H1 (cell line): ENCODE measurements around the gene PRRC2C. TPM values are rescaled to one million over a fixed set of nuclear protein-coding genes. Genes with fewer than 3 reads are reported as not detected.

Source experiments
- CTCF ChIA-PET: fragments of 300-600 bp; sonication (Branson Sonifier 250); formaldehyde crosslinking; loops from one replicate; lab custom pipeline; 2021; ENCODE audit not compliant: partially characterized antibody; lab: Charles Lee
- POLR2A ChIA-PET: fragments of 300-600 bp; sonication (Branson Sonifier 250); formaldehyde crosslinking; loops from one replicate; lab custom pipeline; 2021; ENCODE audit warnings: inconsistent platforms; ENCODE audit not compliant: partially characterized antibody; lab: Charles Lee
- DNase-seq, 2 experiments: peaks; one replicate each; pipeline versions ENCODE4 v3.0.0 to v3.0.0-alpha.2; 2010 to 2022; ENCODE audit warnings: low spot score in 2 of 2, low read depth in 1 of 2, mixed read lengths in 1 of 2
- FAIRE-seq: peaks from 2 replicates; lab custom pipeline; 2011; peaks lifted over from hg19 to GRCh38; lab: Jason Lieb, UNC
- H2AFZ ChIP-seq: 2 replicates; pipeline ENCODE4 v1.8.1; 2012; ENCODE audit warnings: low read length, inconsistent platforms
- H2AK5ac ChIP-seq: 2 replicates; pipeline ENCODE4 v1.6.1; 2013; ENCODE audit warnings: low read depth, low read length
- H2BK120ac ChIP-seq: replicated peaks from 2 replicates; pipeline ENCODE3; 2013; ENCODE audit warnings: low read depth, low read length, inconsistent platforms
- H2BK12ac ChIP-seq: 2 replicates; pipeline ENCODE4 v1.6.1; 2013; ENCODE audit warnings: low read depth, low read length
- H2BK15ac ChIP-seq: 2 replicates; pipeline ENCODE4 v1.6.1; 2013; ENCODE audit warnings: low read length
- H2BK20ac ChIP-seq: 2 replicates; pipeline ENCODE4 v1.6.1; 2013; ENCODE audit warnings: low read length
- H2BK5ac ChIP-seq: 2 replicates; pipeline ENCODE4 v1.6.1; 2013; ENCODE audit warnings: low read depth, low read length
- H3K14ac ChIP-seq: 2 replicates; pipeline ENCODE4 v1.6.1; 2013; ENCODE audit warnings: inconsistent platforms; ENCODE audit not compliant: insufficient read length
- H3K18ac ChIP-seq: 2 replicates; pipeline ENCODE4 v1.6.1; 2013; ENCODE audit warnings: low read length; ENCODE audit errors: extremely low read depth
- H3K23ac ChIP-seq: 2 replicates; pipeline ENCODE4 v1.6.1; 2013; ENCODE audit warnings: inconsistent platforms; ENCODE audit not compliant: insufficient read length
- H3K23me2 ChIP-seq: 2 replicates; pipeline ENCODE4 v1.6.1; 2013; ENCODE audit warnings: low read depth, low read length
- H3K27ac ChIP-seq: 2 replicates; pipeline ENCODE4 v1.6.1; 2011; ENCODE audit warnings: low read depth, low read length, inconsistent platforms
- H3K27me3 ChIP-seq, 4 experiments: replicated peaks in 1 of 4; 1 replicate in 1 of 4; 2 replicates in 3 of 4; pipeline versions ENCODE4 v1.6.1 to v1.8.1; 2011 to 2013; ENCODE audit warnings: low read length in 3 of 4, mild to moderate bottlenecking in 3 of 4, inconsistent platforms in 2 of 4, mixed read lengths in 2 of 4, moderate library complexity in 1 of 4; ENCODE audit not compliant: control insufficient read depth in 3 of 4, insufficient read depth in 3 of 4; ENCODE audit errors: extremely low read depth in 1 of 4
- H3K36me3 ChIP-seq, 4 experiments: 2 replicates each; pipeline versions ENCODE4 v1.6.1 to v1.8.1; 2011 to 2013; ENCODE audit warnings: mild to moderate bottlenecking in 4 of 4, low read length in 3 of 4, moderate library complexity in 2 of 4, control low read depth in 1 of 4, inconsistent platforms in 1 of 4; ENCODE audit not compliant: insufficient read depth in 4 of 4, control insufficient read depth in 2 of 4
- H3K4ac ChIP-seq: replicated peaks from 2 replicates; pipeline ENCODE3; 2013; ENCODE audit warnings: low read length, low read depth, mixed read lengths, inconsistent platforms; ENCODE audit not compliant: insufficient read length
- H3K4me1 ChIP-seq, 4 experiments: replicated peaks in 1 of 4; 1 replicate in 1 of 4; 2 replicates in 3 of 4; pipeline versions ENCODE4 v1.6.1 to v1.8.1; 2011 to 2013; ENCODE audit warnings: low read length in 3 of 4, inconsistent platforms in 2 of 4, mixed read lengths in 1 of 4; ENCODE audit not compliant: insufficient read depth in 4 of 4, control insufficient read depth in 3 of 4
- H3K4me2 ChIP-seq, 2 experiments: 2 replicates each; pipeline versions ENCODE4 v1.6.1 to v1.8.1; 2011 to 2013; ENCODE audit warnings: low read depth in 2 of 2, low read length in 2 of 2, control low read depth in 1 of 2, inconsistent platforms in 1 of 2, mild to moderate bottlenecking in 1 of 2; ENCODE audit not compliant: insufficient read depth in 1 of 2
- H3K4me3 ChIP-seq, 4 experiments: fragments of 200-600, 300-600 bp in 1 of 4; sonication (generic), shearing (Covaris generic), sonication (Bioruptor Twin) in 1 of 4; 2 replicates each; pipeline versions ENCODE4 v1.5.1 to v1.8.1; 2011 to 2016; ENCODE audit warnings: low read length in 4 of 4, low read depth in 3 of 4, control low read depth in 2 of 4, inconsistent platforms in 2 of 4, mild to moderate bottlenecking in 2 of 4, mixed read lengths in 1 of 4, moderate library complexity in 1 of 4; ENCODE audit not compliant: insufficient read depth in 2 of 4; ENCODE audit errors: extremely low read depth in 1 of 4
- H3K56ac ChIP-seq: replicated peaks from 2 replicates; pipeline ENCODE3; 2013; ENCODE audit warnings: low read depth, mild to moderate bottlenecking, mixed read lengths, low read length, inconsistent platforms; ENCODE audit not compliant: insufficient read length
- H3K79me1 ChIP-seq: 2 replicates; pipeline ENCODE4 v1.6.1; 2013; ENCODE audit warnings: low read depth, low read length, control low read depth
- H3K79me2 ChIP-seq, 2 experiments: 2 replicates each; pipeline versions ENCODE4 v1.6.1 to v1.8.1; 2012 to 2013; ENCODE audit warnings: low read length in 2 of 2, mild to moderate bottlenecking in 2 of 2, inconsistent platforms in 1 of 2; ENCODE audit not compliant: insufficient read depth in 2 of 2, control insufficient read depth in 1 of 2
- H3K9ac ChIP-seq, 4 experiments: replicated peaks in 1 of 4; 1 replicate in 1 of 4; 2 replicates in 3 of 4; pipeline versions ENCODE4 v1.6.1 to v1.8.1; 2011 to 2013; ENCODE audit warnings: low read depth in 3 of 4, low read length in 3 of 4, control low read depth in 2 of 4, mild to moderate bottlenecking in 2 of 4, moderate library complexity in 2 of 4, inconsistent platforms in 1 of 4; ENCODE audit errors: extremely low read depth in 1 of 4
- H3K9me3 ChIP-seq, 2 experiments: 2 replicates each; pipeline versions ENCODE4 v1.6.1 to v1.8.1; 2012 to 2013; ENCODE audit warnings: mild to moderate bottlenecking in 2 of 2, moderate library complexity in 2 of 2, control low read depth in 1 of 2, inconsistent platforms in 1 of 2, low read depth in 1 of 2, low read length in 1 of 2, mixed read lengths in 1 of 2; ENCODE audit not compliant: insufficient read depth in 2 of 2
- H4K20me1 ChIP-seq, 2 experiments: replicated peaks in 1 of 2; 2 replicates each; pipeline versions ENCODE3 to v1.8.1; 2011 to 2013; ENCODE audit warnings: inconsistent platforms in 2 of 2, low read length in 2 of 2, mild to moderate bottlenecking in 1 of 2; ENCODE audit not compliant: insufficient read depth in 2 of 2, control insufficient read depth in 1 of 2
- H4K5ac ChIP-seq: 2 replicates; pipeline ENCODE4 v1.6.1; 2013; ENCODE audit warnings: low read length, low read depth, mixed read lengths, inconsistent platforms; ENCODE audit not compliant: insufficient read length
- H4K8ac ChIP-seq: 2 replicates; pipeline ENCODE4 v1.8.0; 2013; ENCODE audit warnings: mild to moderate bottlenecking, moderate library complexity, low read length, inconsistent platforms; ENCODE audit not compliant: insufficient read depth; ENCODE audit errors: extremely low read depth
- H4K91ac ChIP-seq: replicated peaks from 2 replicates; pipeline ENCODE3; 2013; ENCODE audit warnings: low read length, mixed read lengths, inconsistent platforms; ENCODE audit not compliant: insufficient read length
- BACH1 ChIP-seq: IDR thresholded peaks from 2 replicates; pipeline ENCODE4 v1.6.1; 2012; ENCODE audit warnings: low read length, improper control_type of control experiment
- POLR2A ChIP-seq, 2 experiments: IDR thresholded peaks; 1 replicate in 1 of 2; 2 replicates in 1 of 2; pipeline ENCODE4 v1.6.1; 2011; ENCODE audit warnings: low read depth in 2 of 2, low read length in 2 of 2, mild to moderate bottlenecking in 2 of 2; ENCODE audit errors: control extremely low read depth in 1 of 2
- WGBS, 2 experiments: shearing (Covaris generic) in 1 of 2; methylation state at CpG; one replicate each; pipeline versions ENCODE4 v1.1.6 to v1.1.7; 2013 to 2015; ENCODE audit warnings: low lambda C conversion rate in 2 of 2, mixed read lengths in 2 of 2, inconsistent platforms in 1 of 2, low coverage in 1 of 2, missing lambda C conversion rate in 1 of 2; ENCODE audit not compliant: insufficient replicate concordance in 2 of 2, insufficient coverage in 1 of 2, insufficient read length in 1 of 2; ENCODE audit errors: extremely low coverage in 1 of 2, missing lambda C conversion rate in 1 of 2; 5-methylcytosine and 5-hydroxymethylcytosine counted together
- polyA plus RNA-seq, 7 experiments: library from polyadenylated mRNA; depleted of rRNA in 3 of 7; stranded (reverse) in 5 of 7; unstranded in 2 of 7; fragments of >200 nt in 5 of 7; fragments of 200-250 nt in 2 of 7; gene quantifications; 1 replicate in 5 of 7; 2 replicates in 1 of 7; 4 replicates in 1 of 7; pipeline versions ENCODE4 v1.2.1 to v1.2.3, GENCODE V29; 2011 to 2013; ENCODE audit warnings: missing spikeins in 2 of 7, mixed read lengths in 2 of 7
- total RNA-seq: library from RNA; stranded (reverse); fragmentation: NEBNext Ultra II Directional; extraction: Animal tissue kit (Norgen Biotek cat#: 25700); gene quantifications from 2 replicates; pipeline ENCODE4 v1.2.1, GENCODE V29; 2021

The PRRC2C gene
- total and polyA plus RNA-seq, 2 of the 8 experiments (the other 6 are each of a cell fraction or from before 2014, with no cell fraction given), result 125 to 264 TPM

DNA sequence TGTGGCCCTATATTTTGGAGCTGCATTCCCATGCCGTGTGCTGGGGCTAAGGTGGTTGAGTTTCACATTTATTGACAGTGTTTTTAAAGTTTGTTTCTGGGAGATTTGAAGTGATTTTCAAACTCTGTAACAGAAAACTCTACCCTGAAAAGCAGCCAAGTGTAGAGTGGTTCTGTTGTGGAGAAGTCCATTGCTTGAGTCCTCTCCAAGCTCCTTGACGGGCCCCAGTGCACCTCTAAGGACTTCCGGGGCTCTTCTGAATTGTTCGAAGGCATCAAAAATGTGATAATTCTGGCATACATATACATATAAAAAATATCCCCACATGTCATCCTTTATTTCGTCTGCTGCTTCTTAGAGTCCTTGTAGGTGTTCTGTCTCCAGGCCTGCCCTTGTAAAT is 141.7 kb downstream of the PRRC2C start:
- Histone ChIP-seq H3K27me3 (no peaks in the 10 kb centered on the region), H2BK5ac (no peak overlapping the region), H3K18ac (no peak overlapping the region), H4K5ac (no peak overlapping the region), H3K23ac (no peak overlapping the region), H4K91ac (no peak overlapping the region), H3K56ac (no peak overlapping the region), H2BK20ac (no peak overlapping the region), H3K4me3 (no peak overlapping the region), H2AK5ac (no peak overlapping the region), H3K27ac (no peak overlapping the region), H2BK15ac (no peak overlapping the region), H3K9ac (no peak overlapping the region), H4K20me1 (no peaks in the 10 kb centered on the region), H3K4me1 (peaks cover 0 to 4% (median under 1%) of the 10 kb centered on the region in 4 experiments; a peak in 1 of 7 replicates), H3K4me2 (no peak overlapping the region), H3K9me3 (no peaks in the 10 kb centered on the region), H2BK120ac (no peak overlapping the region), H3K36me3 (no peaks in the 10 kb centered on the region), H2BK12ac (no peak overlapping the region), H3K14ac (no peak overlapping the region), H3K23me2 (no peaks in the 10 kb centered on the region), H4K8ac (no peak overlapping the region), H3K79me1 (no peaks in the 10 kb centered on the region), H3K79me2 (no peaks in the 10 kb centered on the region), H2AFZ (no peak overlapping the region), H3K4ac (no peak overlapping the region)
- DNase-seq, result no peak
- 82% methylated on average over 5 of the region's 5 CpGs; no CpG with 5 or more reads in 1 of the 2 experiments for WGBS, 2 experiments
- ChIA-PET POLR2A (no interaction called here), CTCF (interaction anchor here (1.0 to 2.5 kb wide), 4 partner anchors 9 to 174 kb away, joined by 3 to 9 read pairs (median 5); no protein-coding TSS in a partner anchor)
- no peak for FAIRE-seq
- TF ChIP-seq POLR2A (IDR thresholded peaks at IDR 0.05; ENCODE audit: control extremely low read depth in 1 of 2, low read depth in 2 of 2, low read length in 2 of 2), result no peak
- no peak for TF ChIP-seq BACH1
